Smooth muscle cell (in vitro differentiated cells): ENCODE measurements around the gene RIT2. TPM values are rescaled to one million over a fixed set of nuclear protein-coding genes. Genes with fewer than 3 reads are reported as not detected.

Source experiments
- DNase-seq: peaks from one replicate; lab custom pipeline; 2025; ENCODE audit not compliant: unreplicated experiment; lab: John Stamatoyannopoulos, UW
- H2AFZ ChIP-seq: fragments of 200-600 bp; sonication (generic); 2 replicates; pipeline ENCODE4 v1.6.0; 2016; ENCODE audit warnings: antibody characterized with exemption, low read depth, mild to moderate bottlenecking
- H3F3A ChIP-seq: fragments of 200-600 bp; sonication (generic); 2 replicates; pipeline ENCODE4 v1.6.0; 2017; ENCODE audit warnings: antibody characterized with exemption, low read depth
- H3K27ac ChIP-seq: fragments of 200-600 bp; sonication (generic); 2 replicates; pipeline ENCODE4 v1.5.1; 2016; ENCODE audit warnings: low read depth, mild to moderate bottlenecking
- H3K27me3 ChIP-seq: fragments of 200-600 bp; sonication (generic); 2 replicates; pipeline ENCODE4 v1.6.1; 2016; ENCODE audit warnings: low read depth, mild to moderate bottlenecking
- H3K36me3 ChIP-seq: fragments of 200-600 bp; sonication (generic); 2 replicates; pipeline ENCODE4 v1.5.1; 2016; ENCODE audit warnings: low read depth
- H3K4me1 ChIP-seq: fragments of 200-600 bp; sonication (generic); 2 replicates; pipeline ENCODE4 v1.5.1; 2016; ENCODE audit warnings: low read depth
- H3K4me2 ChIP-seq: fragments of 200-600 bp; sonication (generic); 2 replicates; pipeline ENCODE4 v1.6.0; 2016; ENCODE audit warnings: mild to moderate bottlenecking
- H3K4me3 ChIP-seq: fragments of 200-600 bp; sonication (generic); 2 replicates; pipeline ENCODE4 v1.5.1; 2016; ENCODE audit warnings: mild to moderate bottlenecking
- H3K79me2 ChIP-seq: fragments of 200-600 bp; sonication (generic); 2 replicates; pipeline ENCODE4 v1.6.0; 2016; ENCODE audit warnings: low read depth, mild to moderate bottlenecking
- H3K9ac ChIP-seq: fragments of 200-600 bp; sonication (generic); 2 replicates; pipeline ENCODE4 v1.6.0; 2016; ENCODE audit warnings: low read depth
- H3K9me3 ChIP-seq: fragments of 200-600 bp; sonication (generic); replicated peaks from 2 replicates; pipeline ENCODE4 v1.5.1; 2016; ENCODE audit warnings: low read depth
- H4K20me1 ChIP-seq: fragments of 200-600 bp; sonication (generic); 2 replicates; pipeline ENCODE4 v1.6.0; 2016; ENCODE audit warnings: low read depth
- CTCF ChIP-seq: fragments of 200-600 bp; sonication (generic); IDR thresholded peaks from 2 replicates; pipeline ENCODE4 v1.5.1; 2017; ENCODE audit warnings: borderline replicate concordance, mild to moderate bottlenecking, antibody characterized with exemption; ENCODE audit not compliant: insufficient read depth, poor library complexity, severe bottlenecking
- whole genome bisulfite sequencing: methylation state at CpG from one replicate; pipeline ENCODE4 v1.1.7; 2016; ENCODE audit warnings: low lambda C conversion rate; 5-methylcytosine and 5-hydroxymethylcytosine counted together
- polyA plus RNA-seq: library from polyadenylated mRNA; unstranded; fragments of >200 nt; fragmentation: Nextera tagmentation; extraction: Ambion mirVana; gene quantifications from 2 replicates; pipeline ENCODE4 v1.2.1, GENCODE V29; 2016
- total RNA-seq: library from RNA; depleted of rRNA; stranded (reverse); fragments of >200 nt; gene quantifications from 2 replicates; pipeline ENCODE4 v1.2.3, GENCODE V29; 2014

The RIT2 gene
- total and polyA plus RNA-seq, 2 experiments from 2014 or later: not detected

- H3K36me3 ChIP-seq: no peaks in the 10 kb centered on the region
- H3K79me2 ChIP-seq: no peaks in the 10 kb centered on the region
- H3K9me3 ChIP-seq: no peaks in the 10 kb centered on the region
- WGBS: 100% methylated on average over 1 of the region's 1 CpG
- H3K9ac ChIP-seq: no peak overlapping the region
- H3K4me2 ChIP-seq: no peak overlapping the region
- no peak overlapping the region for H3K27ac ChIP-seq
- no peaks in the 10 kb centered on the region for H4K20me1 ChIP-seq
- no peak for DNase-seq
- no peak overlapping the region for H3K4me3 ChIP-seq
- H3F3A ChIP-seq: no peaks in the 10 kb centered on the region
- TF ChIP-seq CTCF: no peak
- H2AFZ ChIP-seq: no peak overlapping the region
- H3K27me3 ChIP-seq: no peaks in the 10 kb centered on the region
- no peaks in the 10 kb centered on the region for H3K4me1 ChIP-seq
These were observed 41.7 kb downstream of the RIT2 start for GRCh38 chr18:43073771-43074170.

- no peak overlapping the region for H2AFZ ChIP-seq
- no peaks in the 10 kb centered on the region for H3K36me3 ChIP-seq
- H3K27me3 ChIP-seq: no peaks in the 10 kb centered on the region
- no peak overlapping the region for H3K9ac ChIP-seq
- no peaks in the 10 kb centered on the region for H3K9me3 ChIP-seq
- TF ChIP-seq CTCF: no peak
- H3K4me3 ChIP-seq: no peak overlapping the region
- no peaks in the 10 kb centered on the region for H3K79me2 ChIP-seq
- 73% methylated on average over 4 of the region's 4 CpGs for WGBS
- H3K27ac ChIP-seq: no peak overlapping the region
- H4K20me1 ChIP-seq: no peaks in the 10 kb centered on the region
- H3K4me1 ChIP-seq: no peaks in the 10 kb centered on the region
- no peaks in the 10 kb centered on the region for H3F3A ChIP-seq
- no peak overlapping the region for H3K4me2 ChIP-seq
- no peak for DNase-seq
These were observed 46.7 kb downstream of the RIT2 start for GRCh38 chr18:43068781-43069180.

GRCh38 chr18:43067570-43067969 is 47.9 kb downstream of the RIT2 start:
- Histone ChIP-seq H3K4me1 (no peaks in the 10 kb centered on the region), H3K27me3 (no peaks in the 10 kb centered on the region), H3K36me3 (no peaks in the 10 kb centered on the region), H3K4me3 (no peak overlapping the region), H4K20me1 (no peaks in the 10 kb centered on the region), H3F3A (no peaks in the 10 kb centered on the region), H3K9me3 (no peaks in the 10 kb centered on the region), H3K4me2 (no peak overlapping the region), H2AFZ (no peak overlapping the region), H3K9ac (no peak overlapping the region), H3K79me2 (no peaks in the 10 kb centered on the region), H3K27ac (no peak overlapping the region)
- WGBS: 73% methylated on average over 1 of the region's 1 CpG
- no peak for TF ChIP-seq CTCF
- no peak for DNase-seq

- 94% methylated on average over 6 of the region's 6 CpGs for WGBS
- no peaks in the 10 kb centered on the region for H3K36me3 ChIP-seq
- H3K9ac ChIP-seq: no peak overlapping the region
- no peaks in the 10 kb centered on the region for H4K20me1 ChIP-seq
- H3K4me3 ChIP-seq: no peak overlapping the region
- no peaks in the 10 kb centered on the region for H3K9me3 ChIP-seq
- DNase-seq: no peak
- H3K79me2 ChIP-seq: no peaks in the 10 kb centered on the region
- no peaks in the 10 kb centered on the region for H3K27me3 ChIP-seq
- no peak overlapping the region for H3K4me2 ChIP-seq
- no peak for TF ChIP-seq CTCF
- no peak overlapping the region for H3K27ac ChIP-seq
- no peaks in the 10 kb centered on the region for H3F3A ChIP-seq
- no peak overlapping the region for H2AFZ ChIP-seq
- H3K4me1 ChIP-seq: no peaks in the 10 kb centered on the region
These were observed 53.7 kb downstream of the RIT2 start for GRCh38 chr18:43061816-43062215.
